GM18873 (cell line): ENCODE results near the gene GIGYF2.
A peak's percentile ranks its signal among the peaks of the same experiment; 100 is the strongest.
"Not testable (repeated sequence)": the region's sequence is repeated elsewhere in the genome, so short reads cannot be mapped to it uniquely, and the experiment has no call there.

Source experiments
- ATAC-seq: cut with Tn5 transposase; IDR thresholded peaks from one replicate; pipeline ENCODE4 v1.9.1; 2021; ENCODE audit warnings: mild to moderate bottlenecking, moderate library complexity, moderate number of reproducible peaks; ENCODE audit not compliant: unreplicated experiment, low FRiP score

GIGYF2 gene

GRCh38 chr2:232697059-232697806 is at the start of gene GIGYF2:
Gene GIGYF2, plus strand, starts transcription at chr2:232697331. Its CDS starts 37,867 bp downstream, at chr2:232735198.
- peak; percentile 63 for ATAC-seq

DNA sequence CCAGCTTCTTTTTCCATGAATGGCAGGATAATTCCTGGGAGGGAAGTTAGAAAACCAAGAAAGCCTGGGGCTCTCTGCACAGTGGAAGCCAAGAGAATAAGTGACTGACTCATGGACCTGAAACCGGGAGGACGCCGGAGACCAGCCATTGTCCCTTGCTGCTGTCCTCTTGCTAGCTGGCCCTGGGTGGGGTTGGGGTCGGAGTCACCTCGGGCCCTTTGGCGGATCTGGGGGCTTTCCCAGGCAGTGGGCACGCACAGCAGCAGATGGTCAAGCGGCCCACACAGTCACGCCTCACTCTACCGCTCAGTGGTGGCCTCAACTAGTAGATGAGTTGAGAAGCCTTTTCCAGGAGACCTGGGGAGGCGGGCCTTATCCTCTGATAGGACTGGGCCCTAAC is 48.1 kb upstream of the GIGYF2 start:
- ATAC-seq = no peak

DNA sequence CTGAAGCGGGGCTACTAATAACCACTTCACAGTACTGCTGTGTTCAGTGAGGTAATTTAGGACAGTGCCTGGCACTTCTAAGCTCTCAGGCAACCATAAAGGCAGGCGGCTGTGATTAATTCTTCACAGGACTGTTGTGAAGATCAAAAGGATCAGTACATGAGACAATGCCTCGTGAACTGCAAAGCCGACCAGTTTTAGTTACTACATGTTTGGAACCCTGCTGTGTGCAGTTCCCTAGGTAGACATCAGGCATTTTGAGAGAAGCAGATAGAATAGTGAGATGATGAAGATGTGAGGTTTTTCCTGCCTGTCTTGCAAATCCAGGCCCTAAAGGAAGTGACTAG is 44.7 kb upstream of the GIGYF2 start:
- ATAC-seq = no peak

GRCh38 chr2:232653441-232653840 is 43.7 kb upstream of the GIGYF2 start:
- ATAC-seq = no peak

DNA sequence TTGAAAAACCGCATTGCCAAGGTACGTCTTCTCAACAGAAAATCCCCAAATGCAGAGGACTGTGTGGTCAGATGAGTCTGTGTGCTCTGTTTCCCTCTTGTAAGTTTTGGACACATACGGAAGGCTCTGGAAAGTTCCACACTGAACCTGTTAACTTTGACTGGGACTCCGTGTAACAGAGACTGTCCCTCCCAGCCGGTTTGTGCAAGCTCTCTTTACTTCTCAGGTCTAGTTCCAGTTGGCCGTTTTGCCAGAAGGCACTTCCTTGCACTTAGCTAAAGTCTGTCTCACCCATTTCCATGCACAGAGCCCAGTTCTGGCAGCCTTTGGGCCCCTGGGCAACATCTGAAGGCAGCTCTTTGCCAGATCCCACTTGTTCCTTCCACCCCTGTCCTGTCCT is 41.7 kb upstream of the GIGYF2 start:
- ATAC-seq = no peak

- no peak for ATAC-seq
These were observed 38.8 kb upstream of the GIGYF2 start for GRCh38 chr2:232658217-232658785.

- no peak for ATAC-seq
These were observed 37.8 kb upstream of the GIGYF2 start for GRCh38 chr2:232659359-232659758.

DNA sequence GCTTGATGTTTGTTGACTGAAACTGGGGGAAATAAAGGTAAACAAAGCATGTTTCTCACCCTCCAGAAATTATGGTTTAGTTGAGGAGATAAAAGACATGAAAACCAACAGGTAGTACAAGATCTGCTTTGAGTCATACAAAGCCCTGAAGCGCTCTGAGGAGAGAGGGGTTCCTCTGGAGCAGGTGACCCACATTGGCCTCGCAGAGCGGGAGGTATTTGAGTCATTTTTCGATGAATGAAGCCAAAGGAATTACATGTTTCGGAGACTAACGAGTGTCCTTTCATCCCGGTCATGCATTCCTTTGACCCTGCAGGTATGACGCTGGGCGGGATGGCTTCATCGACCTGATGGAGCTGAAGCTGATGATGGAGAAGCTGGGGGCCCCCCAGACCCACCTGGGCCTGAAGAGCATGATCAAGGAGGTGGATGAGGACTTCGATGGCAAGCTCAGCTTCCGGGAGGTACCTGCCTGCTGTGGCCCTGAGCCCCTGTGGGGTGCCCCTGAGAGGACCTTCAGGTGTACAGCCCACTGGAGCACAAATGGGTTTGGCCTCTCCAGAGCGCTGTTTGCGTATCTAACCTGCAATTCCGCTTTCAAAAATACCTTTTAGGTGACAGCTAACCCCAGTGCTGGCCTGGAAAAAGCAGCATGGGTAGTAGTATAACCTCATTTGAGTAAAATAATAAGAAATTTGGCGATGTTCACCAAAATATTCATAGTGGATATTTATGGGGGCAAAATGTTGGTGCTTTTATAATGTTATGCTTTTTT is 34.5 kb upstream of the GIGYF2 start:
- ATAC-seq = no peak

DNA sequence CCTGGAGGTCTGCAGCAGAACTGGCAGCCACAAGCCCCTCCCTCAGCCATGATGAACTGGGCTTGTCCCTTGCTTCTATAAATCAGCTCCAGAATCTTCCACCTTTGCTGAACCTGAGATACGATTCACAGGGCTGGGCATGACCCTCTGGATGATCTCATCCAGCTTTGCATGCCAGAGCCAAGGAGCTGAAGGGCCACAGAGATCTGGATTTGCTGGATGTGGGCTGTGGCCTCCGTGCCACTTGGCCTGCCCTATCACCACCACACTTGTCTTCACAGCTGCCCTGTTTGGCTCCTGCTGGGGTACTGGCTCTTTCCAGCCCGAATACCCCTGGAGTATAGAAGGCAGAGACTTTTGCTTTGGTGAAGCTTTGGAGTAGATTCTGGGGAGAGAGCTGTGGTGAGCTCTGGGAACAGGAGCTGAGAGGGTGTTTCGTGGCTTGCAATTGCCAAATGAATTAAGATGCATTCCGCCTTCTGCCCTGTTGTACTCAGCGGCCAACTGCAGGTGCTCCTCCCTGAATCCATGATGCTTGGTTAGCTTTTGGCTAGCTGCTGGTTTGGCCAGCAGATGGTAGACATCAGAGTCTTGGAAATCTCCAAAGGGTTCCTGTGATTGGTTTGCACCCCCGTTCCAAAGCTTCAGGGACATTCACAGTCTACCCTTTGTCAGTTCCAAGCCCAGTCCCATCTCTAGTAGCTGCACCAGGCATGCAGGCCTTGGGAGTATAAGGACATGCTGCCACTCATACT is 30.9 kb upstream of the GIGYF2 start:
- no peak for ATAC-seq

- no peak for ATAC-seq
These were observed 29.0 kb upstream of the GIGYF2 start for GRCh38 chr2:232667989-232668583.

DNA sequence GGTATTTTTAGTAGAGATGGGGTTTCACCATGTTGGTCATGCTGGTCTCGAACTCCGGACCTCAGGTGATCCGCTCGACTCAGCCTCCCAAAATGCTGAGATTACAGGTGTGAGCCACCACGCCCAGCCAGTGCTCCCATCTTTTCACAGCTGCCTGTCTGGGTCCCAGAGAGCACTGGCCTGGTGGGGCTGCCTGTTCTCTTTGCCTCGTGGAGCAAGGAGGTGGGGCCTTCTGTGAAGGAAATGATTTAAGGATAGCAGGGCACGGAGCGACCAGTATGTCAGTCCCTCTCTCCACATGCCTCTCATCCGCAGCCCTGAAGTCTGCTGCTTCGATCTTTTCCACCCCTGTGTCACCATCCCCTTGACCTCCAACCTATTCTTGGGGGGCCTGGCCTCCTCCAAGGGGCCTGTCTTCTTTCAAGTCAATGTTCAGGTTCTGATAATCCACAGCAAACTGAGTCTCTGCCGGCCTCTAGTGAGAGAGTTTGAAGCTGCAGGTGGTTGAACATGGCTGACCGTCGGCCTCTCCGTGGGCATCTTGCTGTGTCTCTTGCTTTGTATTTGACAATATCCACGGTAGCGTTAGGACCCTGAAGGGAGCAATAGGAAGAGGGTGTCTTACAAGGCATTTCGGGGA is 28.2 kb upstream of the GIGYF2 start:
- no peak for ATAC-seq

DNA sequence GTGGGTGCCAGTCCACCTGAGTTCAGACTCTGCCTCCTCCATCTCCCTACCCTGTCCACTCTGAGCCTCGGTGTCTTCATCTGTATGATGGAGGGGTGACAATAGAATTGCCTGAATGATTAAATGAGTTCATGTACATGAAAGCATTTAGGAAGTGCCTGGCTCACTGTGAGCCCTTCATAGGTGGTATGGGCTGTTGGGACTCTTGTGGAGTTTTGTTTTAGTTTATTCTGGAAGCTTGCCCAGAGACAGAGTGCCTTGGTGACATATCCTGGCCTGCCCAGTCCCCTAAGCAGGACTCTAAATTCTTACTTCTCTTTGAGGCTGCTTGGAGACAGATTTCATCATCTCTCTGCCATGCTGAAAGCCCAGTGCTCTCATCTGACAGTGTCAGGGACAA is 24.5 kb upstream of the GIGYF2 start:
- no peak for ATAC-seq

DNA sequence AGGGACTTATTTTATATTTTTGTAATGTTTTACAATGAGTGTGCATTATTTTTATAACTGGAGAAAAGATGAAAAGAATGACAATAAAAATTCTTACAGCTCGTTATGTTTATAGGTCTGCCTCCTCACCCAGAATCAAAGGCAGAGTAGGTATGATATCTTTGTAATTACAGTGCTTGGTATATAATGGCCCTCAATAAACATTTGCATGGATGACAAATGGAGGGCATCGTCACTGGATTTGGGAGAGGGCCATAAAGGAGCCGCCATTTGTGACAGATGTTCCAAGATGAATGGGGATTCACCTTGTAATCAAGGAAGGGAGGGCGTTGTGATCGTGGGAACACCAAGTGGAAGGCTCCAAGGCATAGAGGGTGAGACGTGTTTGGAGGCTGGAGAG is 22.6 kb upstream of the GIGYF2 start:
- ATAC-seq = no peak

GRCh38 chr2:232675381-232675780 is 21.8 kb upstream of the GIGYF2 start:
- no peak for ATAC-seq

DNA sequence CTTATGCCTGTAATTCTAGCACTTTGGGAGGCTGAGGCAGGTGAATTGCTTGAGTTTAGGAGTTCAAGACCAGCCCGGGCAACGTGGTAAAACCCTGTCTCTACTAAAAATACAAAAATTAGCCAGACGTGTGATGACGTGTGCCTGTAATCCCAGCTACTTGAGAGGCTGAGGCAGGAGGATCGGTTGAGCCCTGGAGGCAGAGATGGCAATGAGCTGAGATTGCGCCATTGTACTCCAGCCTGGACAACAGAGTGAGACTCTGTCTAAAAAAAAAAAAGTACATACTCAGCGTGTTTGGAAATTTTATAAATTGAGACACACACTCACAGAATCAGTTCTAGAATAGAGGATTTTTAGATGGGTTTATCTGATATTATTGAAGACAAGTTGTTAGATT is 17.1 kb upstream of the GIGYF2 start:
- ATAC-seq = no peak

DNA sequence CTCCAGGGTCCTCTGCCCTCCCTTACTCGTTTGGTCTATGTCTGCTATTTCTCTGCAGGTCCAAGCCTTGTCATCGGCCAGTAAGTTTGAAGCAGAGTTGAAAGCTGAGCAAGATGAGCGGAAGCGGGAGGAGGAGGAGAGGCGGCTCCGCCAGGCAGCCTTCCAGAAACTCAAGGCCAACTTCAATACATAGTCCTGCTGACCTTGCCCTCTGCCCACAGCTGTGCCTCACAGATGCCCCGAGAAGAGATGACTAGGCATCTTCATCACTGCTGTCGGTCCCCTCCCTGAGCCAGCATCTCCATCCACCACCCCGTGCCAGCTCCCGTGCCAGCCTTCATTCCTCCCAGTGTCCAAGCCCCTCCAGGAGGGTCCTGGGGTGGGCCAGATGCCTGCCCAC is 15.6 kb upstream of the GIGYF2 start:
- ATAC-seq = no peak

DNA sequence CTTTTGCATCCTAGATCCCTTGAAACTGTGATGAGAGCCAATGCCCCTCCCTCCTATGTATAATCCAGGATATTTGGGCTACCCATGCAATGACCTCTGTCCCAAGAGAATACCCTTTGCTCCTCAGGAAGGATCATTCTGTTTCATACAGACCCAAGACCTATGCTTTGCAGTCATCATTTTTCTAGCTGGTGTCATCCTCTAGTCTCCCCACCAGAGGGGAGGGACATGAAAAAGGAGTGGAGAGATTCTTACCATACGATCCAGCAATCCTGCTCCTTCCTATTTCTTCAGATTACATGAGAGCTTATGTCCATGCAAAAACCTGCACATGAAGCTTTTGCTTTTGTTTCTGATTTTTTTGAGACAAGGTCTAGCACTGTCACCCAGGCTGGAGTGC is 13.8 kb upstream of the GIGYF2 start:
- no peak for ATAC-seq

DNA sequence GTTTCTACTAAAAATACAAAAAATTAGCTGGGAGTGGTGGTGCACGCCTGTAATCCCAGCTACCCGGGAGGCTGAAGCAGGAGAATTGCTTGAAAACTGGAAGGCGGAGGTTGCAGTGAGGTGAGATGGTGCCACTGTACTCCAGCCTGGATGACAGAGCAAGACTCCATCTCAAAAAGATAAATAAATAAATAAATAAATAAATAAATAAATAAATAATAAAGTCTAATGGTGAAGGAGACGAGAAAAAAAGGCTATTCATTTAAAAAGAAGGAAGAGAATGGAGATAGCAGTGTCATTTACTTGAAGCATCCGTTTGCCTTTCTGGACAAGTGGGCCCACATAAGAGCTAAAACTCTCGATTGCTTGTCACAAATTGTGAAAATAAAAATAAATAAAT is 11.7 kb upstream of the GIGYF2 start:
- ATAC-seq = not testable (repeated sequence)

- no peak for ATAC-seq
These were observed 9.6 kb upstream of the GIGYF2 start for GRCh38 chr2:232687382-232688160.
